HUES6 (cell line): ENCODE results near the gene CD82.

Source experiments
- H3K27ac ChIP-seq: 2 replicates; pipeline ENCODE4 v1.7.0; 2013; ENCODE audit warnings: low read depth, mild to moderate bottlenecking, low read length, inconsistent platforms
- H3K27me3 ChIP-seq: 2 replicates; pipeline ENCODE4 v1.6.1; 2013; ENCODE audit warnings: low read length; ENCODE audit not compliant: control insufficient read depth, insufficient read depth
- H3K36me3 ChIP-seq: 2 replicates; pipeline ENCODE4 v1.6.1; 2013; ENCODE audit warnings: low read length; ENCODE audit not compliant: control insufficient read depth, insufficient read depth
- H3K4me1 ChIP-seq: 2 replicates; pipeline ENCODE4 v1.6.1; 2013; ENCODE audit warnings: low read length; ENCODE audit not compliant: control insufficient read depth, insufficient read depth
- H3K4me3 ChIP-seq: 2 replicates; pipeline ENCODE4 v1.5.1; 2013; ENCODE audit warnings: low read depth, low read length
- H3K9ac ChIP-seq: one replicate; pipeline ENCODE4 v1.6.1; 2013; ENCODE audit warnings: mild to moderate bottlenecking, low read length
- H3K9me3 ChIP-seq: 2 replicates; pipeline ENCODE4 v1.6.1; 2013; ENCODE audit warnings: low read depth, low read length; ENCODE audit not compliant: control insufficient read depth, insufficient read depth

Gene CD82

GRCh38 chr11:44620328-44620725 is 54.9 kb downstream of the CD82 start:
- Histone ChIP-seq H3K9ac (no peak overlapping the region), H3K4me1 (peaks cover 3% of the 10 kb centered on the region; the same call in 1 of the 2 replicates)

GRCh38 chr11:44621140-44621681 is 55.7 kb downstream of the CD82 start:
- H3K27ac ChIP-seq: no peak overlapping the region
- no peak overlapping the region for H3K9ac ChIP-seq
- H3K9me3 ChIP-seq: 0 out of 2 replicates have a peak, but pooled peaks cover under 1% of the 10 kb centered on the region
- peak overlapping the region; percentile 45 for H3K4me3 ChIP-seq
- peaks cover 3% of the 10 kb centered on the region; the same call in 1 of the 2 replicates for H3K4me1 ChIP-seq
- H3K27me3 ChIP-seq: peaks cover 12% of the 10 kb centered on the region; the same call in 1 of the 2 replicates
- H3K36me3 ChIP-seq: no peaks in the 10 kb centered on the region

More at GRCh38 chr11:44620328-44620725, 54.9 kb downstream of the CD82 start:
- no peak overlapping the region for H3K4me3 ChIP-seq
- no peaks in the 10 kb centered on the region for H3K9me3 ChIP-seq
- peaks cover 12% of the 10 kb centered on the region; the same call in 1 of the 2 replicates for H3K27me3 ChIP-seq
- no peaks in the 10 kb centered on the region for H3K36me3 ChIP-seq
- no peak overlapping the region for H3K27ac ChIP-seq

GRCh38 chr11:44621784-44622183 is 56.3 kb downstream of the CD82 start:
- Histone ChIP-seq H3K9ac (no peak overlapping the region), H3K27ac (no peak overlapping the region), H3K4me3 (no peak overlapping the region), H3K9me3 (peaks cover 6% of the 10 kb centered on the region), H3K4me1 (peaks cover 3% of the 10 kb centered on the region; the same call in 1 of the 2 replicates), H3K27me3 (peaks cover 12% of the 10 kb centered on the region; the same call in 1 of the 2 replicates), H3K36me3 (no peaks in the 10 kb centered on the region)

GRCh38 chr11:44622190-44622650 is 56.8 kb downstream of the CD82 start:
- Histone ChIP-seq H3K36me3 (no peaks in the 10 kb centered on the region), H3K27me3 (peaks cover 12% of the 10 kb centered on the region; the same call in 1 of the 2 replicates), H3K4me1 (peaks cover 3% of the 10 kb centered on the region; the same call in 1 of the 2 replicates), H3K9me3 (peaks cover 7% of the 10 kb centered on the region), H3K9ac (no peak overlapping the region), H3K27ac (no peak overlapping the region), H3K4me3 (no peak overlapping the region)

- Histone ChIP-seq H3K36me3 (no peaks in the 10 kb centered on the region), H3K27ac (no peak overlapping the region), H3K4me3 (no peak overlapping the region), H3K4me1 (peaks cover 3% of the 10 kb centered on the region; the same call in 1 of the 2 replicates), H3K9me3 (peaks cover 7% of the 10 kb centered on the region), H3K27me3 (peaks cover 12% of the 10 kb centered on the region; the same call in 1 of the 2 replicates), H3K9ac (no peak overlapping the region)
These were observed 57.3 kb downstream of the CD82 start for GRCh38 chr11:44622721-44623258.

GRCh38 chr11:44623341-44623730 is 57.9 kb downstream of the CD82 start:
- Histone ChIP-seq H3K27me3 (peaks cover 12% of the 10 kb centered on the region; the same call in 1 of the 2 replicates), H3K36me3 (no peaks in the 10 kb centered on the region), H3K4me3 (no peak overlapping the region), H3K9ac (no peak overlapping the region), H3K9me3 (peaks cover 7% of the 10 kb centered on the region), H3K27ac (no peak overlapping the region), H3K4me1 (peaks cover 3% of the 10 kb centered on the region; the same call in 1 of the 2 replicates)

GRCh38 chr11:44623731-44624491 is 58.4 kb downstream of the CD82 start:
- Histone ChIP-seq H3K27ac (no peak overlapping the region), H3K27me3 (peaks cover 12% of the 10 kb centered on the region; the same call in 1 of the 2 replicates), H3K4me3 (no peak overlapping the region), H3K9ac (no peak overlapping the region), H3K36me3 (no peaks in the 10 kb centered on the region), H3K4me1 (peaks cover 3% of the 10 kb centered on the region; the same call in 1 of the 2 replicates), H3K9me3 (peaks cover 7% of the 10 kb centered on the region)

GRCh38 chr11:44624761-44625221 is 59.3 kb downstream of the CD82 start:
- no peak overlapping the region for H3K9ac ChIP-seq
- H3K4me3 ChIP-seq: no peak overlapping the region
- peaks cover 7% of the 10 kb centered on the region for H3K9me3 ChIP-seq
- no peaks in the 10 kb centered on the region for H3K36me3 ChIP-seq
- H3K27me3 ChIP-seq: peaks cover 12% of the 10 kb centered on the region; the same call in 1 of the 2 replicates
- no peak overlapping the region for H3K27ac ChIP-seq
- peaks cover 3% of the 10 kb centered on the region; the same call in 1 of the 2 replicates for H3K4me1 ChIP-seq

- H3K36me3 ChIP-seq: no peaks in the 10 kb centered on the region
- H3K27me3 ChIP-seq: peaks cover 12% of the 10 kb centered on the region; the same call in 1 of the 2 replicates
- no peak overlapping the region for H3K4me3 ChIP-seq
- peaks cover 7% of the 10 kb centered on the region for H3K9me3 ChIP-seq
- H3K4me1 ChIP-seq: peaks cover 3% of the 10 kb centered on the region; the same call in 1 of the 2 replicates
- no peak overlapping the region for H3K27ac ChIP-seq
- H3K9ac ChIP-seq: no peak overlapping the region
These were observed 60.5 kb downstream of the CD82 start for GRCh38 chr11:44625759-44626523.

- H3K4me1 ChIP-seq: peaks cover 3% of the 10 kb centered on the region; the same call in 1 of the 2 replicates
- peaks cover 8% of the 10 kb centered on the region; the same call in 1 of the 2 replicates for H3K27me3 ChIP-seq
- H3K4me3 ChIP-seq: no peak overlapping the region
- peaks cover 7% of the 10 kb centered on the region for H3K9me3 ChIP-seq
- H3K9ac ChIP-seq: no peak overlapping the region
- no peak overlapping the region for H3K27ac ChIP-seq
- H3K36me3 ChIP-seq: no peaks in the 10 kb centered on the region
These were observed 61.2 kb downstream of the CD82 start for GRCh38 chr11:44626645-44627044.
